CD4-positive, alpha-beta T cell (primary cell): Measurements from ENCODE around the gene CD8B2. TPM values are rescaled to one million over a fixed set of nuclear protein-coding genes. Genes with fewer than 3 reads are reported as not detected.

ENCODE experiments used
- ATAC-seq: fragments of 200-7000 bp; cut with Tn5 transposase; one replicate; pipeline ENCODE4 v1.10.0; 2022; ENCODE audit warnings: mild to moderate bottlenecking; ENCODE audit not compliant: poor library complexity
- CTCF ChIA-PET: fragments of 350-600 bp; sonication (Branson Sonifier 250); formaldehyde crosslinking; loops from one replicate; lab custom pipeline; 2021; ENCODE audit warnings: antibody characterized with exemption, inconsistent platforms; lab: Charles Lee
- POLR2A ChIA-PET: fragments of 350-600 bp; sonication (Branson Sonifier 250); formaldehyde crosslinking; loops from one replicate; lab custom pipeline; 2021; ENCODE audit warnings: antibody characterized with exemption, inconsistent platforms; lab: Charles Lee
- DNase-seq, 14 experiments: peaks; one replicate each; pipeline ENCODE4 v3.0.0-alpha.2; 2013 to 2020; ENCODE audit warnings: mixed read lengths in 2 of 14
- H3K27ac ChIP-seq, 2 donors: one replicate each; pipeline versions ENCODE4 v1.5.1 to v1.7.0; 2013; ENCODE audit warnings: low read length in 2 of 2, low read depth in 1 of 2, mild to moderate bottlenecking in 1 of 2
- H3K27me3 ChIP-seq, 2 experiments: 1 replicate in 1 of 2; 2 replicates in 1 of 2; pipeline versions ENCODE4 v1.6.1 to v1.7.0; 2013; ENCODE audit warnings: low read length in 2 of 2, control low read depth in 1 of 2, mild to moderate bottlenecking in 1 of 2, moderate library complexity in 1 of 2; ENCODE audit not compliant: insufficient read depth in 2 of 2, control insufficient read depth in 1 of 2
- H3K36me3 ChIP-seq: one replicate; pipeline ENCODE4 v1.6.1; 2013; ENCODE audit warnings: low read length, control low read depth; ENCODE audit not compliant: insufficient read depth
- H3K4me1 ChIP-seq: one replicate; pipeline ENCODE4 v1.6.1; 2013; ENCODE audit warnings: low read length, control low read depth; ENCODE audit not compliant: insufficient read depth
- H3K4me3 ChIP-seq: one replicate; pipeline ENCODE4 v1.5.1; 2013; ENCODE audit warnings: mild to moderate bottlenecking, low read length, moderate library complexity
- H3K9me3 ChIP-seq, 2 experiments: 1 replicate in 1 of 2; 2 replicates in 1 of 2; pipeline versions ENCODE4 v1.6.1 to v1.7.0; 2013; ENCODE audit warnings: low read length in 2 of 2, mild to moderate bottlenecking in 2 of 2, control low read depth in 1 of 2, moderate library complexity in 1 of 2; ENCODE audit not compliant: control insufficient read depth in 1 of 2, insufficient read depth in 1 of 2
- H3K27ac Mint-ChIP-seq: one replicate; pipeline ENCODE4 v1.8.0; 2020; ENCODE audit warnings: mixed read lengths
- H3K27me3 Mint-ChIP-seq: one replicate; pipeline ENCODE4 v1.8.0; 2021; ENCODE audit warnings: mixed read lengths
- H3K36me3 Mint-ChIP-seq: one replicate; pipeline ENCODE4 v1.8.0; 2021; ENCODE audit warnings: low read depth, mixed read lengths
- H3K4me1 Mint-ChIP-seq: one replicate; pipeline ENCODE4 v1.8.0; 2021; ENCODE audit warnings: low read depth, mixed read lengths
- H3K4me3 Mint-ChIP-seq: one replicate; pipeline ENCODE4 v1.8.0; 2020; ENCODE audit warnings: mild to moderate bottlenecking, mixed read lengths
- H3K9me3 Mint-ChIP-seq: one replicate; pipeline ENCODE4 v1.8.0; 2020; ENCODE audit warnings: mixed read lengths
- intact Hi-C, 2 experiments: fragments of 100-400 bp; cut with DNase I in 1 of 2; cut with micrococcal nuclease in 1 of 2; formaldehyde crosslinking; loops; one replicate each; pipeline versions ENCODE4 v1.15.1 to v1.9.0; 2023 to 2025; cut with DNase I, micrococcal nuclease
- total RNA-seq, 174 experiments: library from RNA in 2 of 174; stranded (reverse) in 2 of 174; gene quantifications; one replicate each; pipeline ENCODE4 v1.2.3 and lab custom pipeline; 2021 to 2026
- TF ChIP-seq, protein P1 (sequence below): fragments of 200-600 bp; IDR thresholded peaks from one replicate; pipeline ENCODE4 v1.8.0; 2022; ENCODE audit warnings: antibody characterized with exemption, mild to moderate bottlenecking

CD8B2 gene
- total RNA-seq, 2 experiments from 2014 or later, result 0.14 TPM; not detected in 1

DNA sequence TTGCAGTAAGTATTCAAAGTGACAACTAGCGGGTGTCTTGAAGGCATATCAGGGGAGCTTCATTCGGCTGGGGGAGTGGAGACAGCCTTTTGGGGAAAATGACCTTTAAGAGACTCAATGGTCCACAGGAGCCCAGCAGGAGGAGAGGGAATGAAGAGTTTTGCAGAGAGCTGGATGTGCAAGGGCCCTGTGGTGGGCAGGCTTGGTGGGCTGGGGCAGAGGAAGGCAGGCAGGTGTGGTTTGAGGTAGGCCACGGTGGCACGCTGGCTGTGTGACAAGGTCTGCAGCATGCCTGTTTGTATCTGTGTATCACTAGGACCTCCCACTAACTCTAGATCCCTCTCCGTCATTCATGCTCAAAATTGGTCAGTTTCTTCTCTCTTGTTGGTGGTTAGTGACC lies 53.7 kb downstream of the CD8B2 start:
- Histone ChIP-seq H3K9me3 (no peaks in the 10 kb centered on the region), H3K4me1 (peaks cover 6% of the 10 kb centered on the region), H3K27ac (no peak overlapping the region), H3K4me3 (no peak overlapping the region), H3K36me3 (no peaks in the 10 kb centered on the region), H3K27me3 (peaks cover 15 to 22% of the 10 kb centered on the region in 2 experiments)
- no peak overlapping the region for H3K4me3 Mint-ChIP-seq
- peaks cover 5% of the 10 kb centered on the region for H3K4me1 Mint-ChIP-seq
- no peak for DNase-seq
- no peak for ATAC-seq
- intact Hi-C loops, result loop anchor here (5.0 to 10.0 kb wide), 4 partner anchors 756 to 1174 kb away; no protein-coding TSS in a partner anchor
- no peaks in the 10 kb centered on the region for H3K36me3 Mint-ChIP-seq
- H3K9me3 Mint-ChIP-seq, result no peaks in the 10 kb centered on the region
- H3K27ac Mint-ChIP-seq, result no peak overlapping the region
- TF ChIP-seq, protein P1, sequence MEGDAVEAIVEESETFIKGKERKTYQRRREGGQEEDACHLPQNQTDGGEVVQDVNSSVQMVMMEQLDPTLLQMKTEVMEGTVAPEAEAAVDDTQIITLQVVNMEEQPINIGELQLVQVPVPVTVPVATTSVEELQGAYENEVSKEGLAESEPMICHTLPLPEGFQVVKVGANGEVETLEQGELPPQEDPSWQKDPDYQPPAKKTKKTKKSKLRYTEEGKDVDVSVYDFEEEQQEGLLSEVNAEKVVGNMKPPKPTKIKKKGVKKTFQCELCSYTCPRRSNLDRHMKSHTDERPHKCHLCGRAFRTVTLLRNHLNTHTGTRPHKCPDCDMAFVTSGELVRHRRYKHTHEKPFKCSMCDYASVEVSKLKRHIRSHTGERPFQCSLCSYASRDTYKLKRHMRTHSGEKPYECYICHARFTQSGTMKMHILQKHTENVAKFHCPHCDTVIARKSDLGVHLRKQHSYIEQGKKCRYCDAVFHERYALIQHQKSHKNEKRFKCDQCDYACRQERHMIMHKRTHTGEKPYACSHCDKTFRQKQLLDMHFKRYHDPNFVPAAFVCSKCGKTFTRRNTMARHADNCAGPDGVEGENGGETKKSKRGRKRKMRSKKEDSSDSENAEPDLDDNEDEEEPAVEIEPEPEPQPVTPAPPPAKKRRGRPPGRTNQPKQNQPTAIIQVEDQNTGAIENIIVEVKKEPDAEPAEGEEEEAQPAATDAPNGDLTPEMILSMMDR, result no peak
- peaks cover 22% of the 10 kb centered on the region for H3K27me3 Mint-ChIP-seq
- ChIA-PET CTCF (no interaction called here), POLR2A (no interaction called here)

DNA sequence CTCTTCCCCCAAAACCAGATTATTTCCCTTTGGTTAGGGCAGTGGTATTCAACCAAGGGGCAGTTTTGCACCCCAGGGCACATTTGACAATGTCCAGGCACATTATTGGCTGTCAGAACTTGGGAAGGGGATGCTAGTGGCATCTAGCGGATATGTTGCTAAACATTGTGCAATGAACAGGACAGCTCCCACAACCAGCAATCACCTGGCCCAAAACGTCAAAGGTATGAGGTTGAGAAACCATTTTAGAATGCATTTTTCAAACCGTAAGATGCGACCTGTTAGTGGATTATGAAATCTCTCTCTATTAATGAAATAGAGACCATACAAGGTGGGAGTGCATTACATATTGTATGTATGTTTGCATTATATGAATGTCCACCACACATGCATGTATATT lies 54.2 kb downstream of the CD8B2 start:
- Histone ChIP-seq H3K27ac (no peak overlapping the region), H3K4me3 (no peak overlapping the region), H3K27me3 (peaks cover 15 to 26% of the 10 kb centered on the region in 2 experiments), H3K36me3 (no peaks in the 10 kb centered on the region), H3K9me3 (no peaks in the 10 kb centered on the region), H3K4me1 (peaks cover 6% of the 10 kb centered on the region)
- H3K36me3 Mint-ChIP-seq, result no peaks in the 10 kb centered on the region
- CTCF ChIA-PET, result no interaction called here
- ATAC-seq (no peak), DNase-seq (no peak)
- H3K9me3 Mint-ChIP-seq, result no peaks in the 10 kb centered on the region
- intact Hi-C loops, result loop anchor here (5.0 to 10.0 kb wide), 4 partner anchors 757 to 1174 kb away; no protein-coding TSS in a partner anchor
- H3K4me3 Mint-ChIP-seq, result no peak overlapping the region
- H3K27me3 Mint-ChIP-seq, result peaks cover 23% of the 10 kb centered on the region
- POLR2A ChIA-PET, result no interaction called here
- peaks cover 5% of the 10 kb centered on the region for H3K4me1 Mint-ChIP-seq
- H3K27ac Mint-ChIP-seq, result no peak overlapping the region
- TF ChIP-seq, protein P1, result no peak

DNA sequence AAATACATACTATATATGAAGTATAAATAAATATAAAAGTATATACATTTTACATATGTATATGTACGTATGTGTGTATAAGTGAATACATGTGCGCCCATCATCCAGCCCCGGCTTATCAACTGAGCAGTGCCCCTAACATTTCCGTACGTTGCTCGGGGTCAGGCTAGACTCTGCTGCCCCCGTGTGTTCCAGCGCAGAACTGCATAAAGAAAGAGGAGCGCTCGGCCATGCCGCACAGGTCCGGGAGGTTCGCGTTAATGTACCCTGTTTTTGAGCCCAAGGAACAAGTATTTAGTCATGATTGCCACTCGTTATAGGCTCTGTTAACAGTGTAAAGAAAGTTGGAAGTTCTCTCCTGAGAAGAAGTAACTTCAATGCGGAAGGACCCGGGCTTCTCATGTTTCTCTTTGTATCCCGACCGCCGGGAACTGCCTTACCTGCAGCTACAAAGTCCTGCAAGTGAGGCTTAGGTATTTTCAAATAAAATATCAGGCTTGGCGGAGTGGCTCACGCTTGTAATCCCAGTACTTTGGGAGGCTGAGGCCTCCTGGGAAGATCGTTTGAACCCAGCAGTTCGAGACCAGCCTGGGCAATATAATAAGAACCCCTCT lies 55.7 kb downstream of the CD8B2 start:
- DNase-seq (peak; percentile 50 to 83 (median 70)), ATAC-seq (peak; percentile 98)
- intact Hi-C loops, result loop anchor here (1.0 to 10.0 kb wide), 6 partner anchors 439 to 1176 kb away; no protein-coding TSS in a partner anchor
- ChIA-PET POLR2A (interaction anchor here (1.0 kb wide), 1 partner anchor 439 kb away, joined by 3 read pairs; no protein-coding TSS in a partner anchor), CTCF (no interaction called here)
- Histone ChIP-seq H3K36me3 (no peaks in the 10 kb centered on the region), H3K27me3 (peaks cover 15 to 26% of the 10 kb centered on the region in 2 experiments), H3K4me1 (peaks cover 6% of the 10 kb centered on the region), H3K4me3 (peak overlapping the region; percentile 28), H3K9me3 (no peaks in the 10 kb centered on the region), H3K27ac (no peak overlapping the region)
- TF ChIP-seq, protein P1, result peak; percentile 96
- Mint-ChIP-seq H3K36me3 (no peaks in the 10 kb centered on the region), H3K9me3 (no peaks in the 10 kb centered on the region), H3K27ac (no peak overlapping the region), H3K4me3 (peak overlapping the region; percentile 76), H3K4me1 (peaks cover 5% of the 10 kb centered on the region), H3K27me3 (peaks cover 30% of the 10 kb centered on the region)
